RKO (cell line): ENCODE measurements around the gene NPHP4.

ENCODE experiments used
- DNase-seq: peaks from one replicate; pipeline ENCODE4 v3.0.0-alpha.2; 2016; ENCODE audit warnings: low spot score

The NPHP4 gene

GRCh38 chr1:5831600-5832335, 160.5 kb downstream of the NPHP4 start:
- DNase-seq = no peak

- DNase-seq = no peak
Observed at GRCh38 chr1:5830771-5831599, 161.2 kb downstream of the NPHP4 start.

- no peak for DNase-seq
Observed at GRCh38 chr1:5829414-5829813, 162.8 kb downstream of the NPHP4 start.

GRCh38 chr1:5828308-5828935, 163.8 kb downstream of the NPHP4 start:
- DNase-seq = no peak

GRCh38 chr1:5827516-5827915, 164.7 kb downstream of the NPHP4 start:
- DNase-seq = no peak

- no peak for DNase-seq
Observed at GRCh38 chr1:5826601-5827000, 165.6 kb downstream of the NPHP4 start.

GRCh38 chr1:5822726-5823125, 169.5 kb downstream of the NPHP4 start:
- no peak for DNase-seq

- DNase-seq = no peak
Observed at GRCh38 chr1:5822266-5822665, 170.0 kb downstream of the NPHP4 start.

- no peak for DNase-seq
Observed at GRCh38 chr1:5821540-5822176, 170.6 kb downstream of the NPHP4 start.

GRCh38 chr1:5820026-5820421, 172.2 kb downstream of the NPHP4 start:
- no peak for DNase-seq

- no peak for DNase-seq
Observed at GRCh38 chr1:5819391-5820025, 172.7 kb downstream of the NPHP4 start.

- DNase-seq = no peak
Observed at GRCh38 chr1:5818755-5819154, 173.5 kb downstream of the NPHP4 start.

- no peak for DNase-seq
Observed at GRCh38 chr1:5815716-5816115, 176.5 kb downstream of the NPHP4 start.

- no peak for DNase-seq
Observed at GRCh38 chr1:5815211-5815610, 177.0 kb downstream of the NPHP4 start.

- no peak for DNase-seq
Observed at GRCh38 chr1:5814046-5814619, 178.1 kb downstream of the NPHP4 start.

- DNase-seq = no peak
Observed at GRCh38 chr1:5813480-5813879, 178.7 kb downstream of the NPHP4 start.
